NOMO-1 treated with DMSO at 0.1 percent for 48 hours (cell line): ENCODE measurements around the gene TGM4.

Experiments
- DNase-seq: peaks from one replicate; lab custom pipeline; 2025; ENCODE audit not compliant: unreplicated experiment; lab: John Stamatoyannopoulos, UW

The TGM4 gene

DNA sequence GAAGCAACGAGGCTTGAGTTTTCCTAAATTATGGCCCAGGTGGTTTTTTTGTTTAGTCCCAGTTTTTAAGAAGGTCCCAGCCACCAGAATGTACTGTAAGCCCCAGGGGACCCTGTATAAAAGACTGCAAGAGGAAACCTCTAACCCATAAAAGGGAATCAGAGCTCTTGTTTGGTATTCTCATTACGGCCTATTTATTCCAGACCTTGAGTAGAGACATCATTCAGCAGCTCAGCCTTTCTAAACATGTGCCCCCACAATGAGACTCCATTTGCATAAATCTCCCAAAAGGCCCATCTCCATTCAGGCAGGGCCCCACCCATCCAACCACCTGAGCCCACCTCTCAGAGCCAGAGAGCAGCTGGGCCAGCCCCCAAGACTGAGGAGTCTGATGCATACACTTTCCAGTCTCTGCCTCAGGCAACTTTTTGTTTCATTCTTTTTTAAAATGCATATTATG, 75.9 kb downstream of the TGM4 start:
- no peak for DNase-seq

DNA sequence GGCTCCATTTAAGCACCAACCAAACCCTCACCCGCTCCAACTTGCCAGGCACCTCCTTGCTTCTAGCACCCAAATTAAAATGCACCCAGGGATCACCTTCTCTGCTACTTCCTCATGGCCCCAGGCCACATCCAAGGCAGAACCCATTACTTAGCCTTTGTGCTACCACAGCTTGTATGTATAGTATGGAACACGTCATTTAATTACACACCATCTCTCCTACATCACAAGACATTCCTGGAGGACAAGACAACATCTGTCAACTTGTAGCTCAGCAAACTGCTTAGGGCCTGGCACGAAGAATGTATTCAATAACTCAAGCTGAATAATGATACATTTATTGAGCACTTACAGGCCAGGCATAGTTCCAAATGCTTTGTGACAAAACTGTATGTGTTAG, 78.3 kb downstream of the TGM4 start:
- no peak for DNase-seq

DNA sequence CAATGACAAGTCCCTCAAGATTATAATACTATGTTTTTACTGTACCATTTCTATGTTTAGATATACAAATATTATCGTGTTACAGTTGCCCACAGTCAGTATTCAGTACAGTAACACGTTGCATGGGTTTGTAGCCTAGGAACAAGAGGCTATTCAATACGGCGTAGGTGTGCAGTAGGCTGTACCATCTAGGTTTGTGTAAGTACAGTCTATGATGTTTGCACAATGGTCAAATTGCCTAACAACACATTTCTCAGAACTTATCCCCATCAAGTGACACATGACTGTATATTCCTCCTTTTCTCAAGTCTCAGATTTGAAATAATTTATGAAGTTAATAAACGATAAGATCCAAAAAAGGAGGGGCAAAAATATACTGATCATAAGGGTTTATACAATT, 79.9 kb downstream of the TGM4 start:
- peak; percentile 53 for DNase-seq

DNA sequence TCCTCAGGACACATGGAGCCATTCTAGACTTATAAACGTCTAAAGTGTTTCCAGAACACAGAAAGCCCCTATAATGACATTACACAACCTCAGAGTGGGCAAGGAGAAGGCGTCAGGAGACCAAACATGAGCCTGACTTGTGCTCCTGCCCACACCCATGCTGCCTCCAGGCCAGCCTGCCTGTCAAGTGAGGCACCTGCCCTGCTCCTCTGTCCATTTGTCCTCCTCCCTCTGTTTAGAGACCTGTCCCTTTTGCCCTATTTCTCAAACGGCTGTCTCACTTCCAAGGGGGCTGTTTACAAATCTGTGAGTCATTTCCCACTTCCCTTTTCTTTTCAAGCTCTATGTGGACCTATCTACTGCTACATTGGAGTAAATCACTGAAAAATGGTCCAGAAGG, 80.6 kb downstream of the TGM4 start:
- DNase-seq, result peak; percentile 88

DNA sequence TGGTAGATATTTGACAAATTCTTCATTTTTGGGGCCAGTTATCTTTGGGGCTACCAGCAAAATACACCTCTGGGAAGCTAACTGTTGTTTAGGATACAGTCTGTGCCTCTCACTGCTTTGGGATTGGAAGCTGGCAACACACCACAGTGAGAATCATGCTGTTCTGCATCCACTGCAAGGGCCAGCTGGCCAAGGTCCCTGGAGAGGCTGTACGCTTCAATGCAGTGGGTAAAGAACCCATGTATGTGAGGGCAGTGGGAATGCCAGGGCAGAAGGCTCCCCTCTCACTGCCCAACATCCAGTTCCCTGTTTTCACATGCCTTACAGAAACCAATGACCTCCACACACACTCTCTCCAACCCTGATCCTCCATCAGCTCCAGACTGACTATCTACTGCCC, 81.5 kb downstream of the TGM4 start:
- DNase-seq, result no peak

DNA sequence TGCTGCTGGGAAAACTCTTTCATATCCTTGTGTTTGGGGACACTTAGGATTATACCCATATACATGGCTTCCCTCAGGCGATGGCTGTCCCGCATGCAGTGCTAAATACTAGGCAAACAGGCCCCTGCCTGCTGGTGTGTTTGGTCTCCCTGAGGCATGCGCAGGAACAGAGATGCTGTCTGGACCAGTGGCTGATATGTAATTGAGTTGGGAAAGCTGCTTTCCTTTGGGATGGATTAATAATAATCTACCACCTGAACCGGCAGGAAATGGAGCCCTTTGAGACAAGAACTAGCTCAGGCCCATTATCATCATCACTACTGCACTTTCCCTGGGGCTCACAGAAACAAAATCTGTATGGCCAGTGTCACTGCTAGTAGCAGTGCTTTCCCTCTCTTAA, 83.6 kb downstream of the TGM4 start:
- DNase-seq, result no peak

DNA sequence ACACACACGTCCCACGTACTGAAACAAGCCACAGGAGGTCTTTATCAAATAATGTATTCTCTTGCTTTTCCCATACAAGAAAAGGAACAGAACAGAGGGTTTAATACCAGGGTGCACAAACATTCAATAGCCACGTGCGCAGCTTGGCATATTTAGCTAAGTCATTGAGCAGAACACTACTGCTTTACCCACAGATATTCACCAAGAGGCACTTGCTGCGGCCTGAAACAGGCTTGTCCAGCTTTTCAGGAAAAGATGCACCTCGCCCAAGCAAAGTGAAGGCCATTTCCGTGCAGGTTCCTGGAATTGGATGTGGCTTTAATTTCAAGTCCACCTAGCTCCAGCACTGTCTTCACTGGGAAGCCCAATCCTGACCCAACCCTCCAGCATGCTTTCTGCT, 84.0 kb downstream of the TGM4 start:
- DNase-seq, result no peak

DNA sequence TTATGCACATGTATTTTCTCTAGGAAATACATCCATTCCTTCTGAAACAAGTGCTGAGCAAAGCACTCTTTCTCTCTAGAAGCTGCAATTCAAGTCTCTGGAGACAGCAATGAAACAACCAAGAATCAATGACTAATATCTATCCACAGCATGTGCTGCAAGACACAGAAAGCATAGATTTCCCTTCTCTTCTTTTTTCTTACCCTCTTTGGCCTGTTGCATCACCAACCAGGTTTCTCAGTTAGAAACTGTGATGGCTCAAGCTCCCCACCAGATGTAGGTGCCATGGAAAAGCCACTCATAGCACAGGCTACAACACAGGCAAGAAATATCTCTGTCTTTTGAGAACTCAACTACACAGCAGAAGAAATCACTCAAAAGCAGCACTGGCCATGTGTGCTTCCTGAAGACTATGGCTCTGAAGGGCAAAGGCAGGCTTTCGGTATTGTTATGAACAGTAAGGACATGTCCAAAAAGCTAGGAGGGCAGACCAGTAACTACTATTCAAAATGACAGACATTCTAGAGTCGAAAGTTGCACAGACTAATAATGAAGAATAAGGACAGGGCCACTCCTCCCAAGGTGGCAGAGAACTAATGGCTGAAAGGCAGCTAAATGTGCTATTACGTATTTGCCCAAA, 86.1 kb downstream of the TGM4 start:
- peak; percentile 65 for DNase-seq

DNA sequence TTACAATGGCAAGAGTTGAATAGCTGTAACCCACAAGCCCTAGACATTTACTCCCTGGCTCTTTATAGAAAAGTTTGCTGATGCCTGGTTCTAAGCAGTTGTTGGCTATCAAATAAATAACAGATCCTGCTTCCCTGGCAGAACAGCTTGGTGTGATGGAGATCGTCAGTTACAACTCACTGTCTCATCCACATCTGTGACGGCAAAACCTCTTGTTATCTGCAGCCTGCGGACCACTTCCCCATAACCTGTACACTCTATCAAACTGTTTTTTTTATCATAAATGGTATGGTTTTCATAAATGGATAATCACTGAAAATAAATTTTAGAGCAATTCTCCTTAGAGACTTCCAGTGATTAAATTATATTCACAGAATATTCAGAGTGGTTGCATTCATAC, 87.5 kb downstream of the TGM4 start:
- no peak for DNase-seq

DNA sequence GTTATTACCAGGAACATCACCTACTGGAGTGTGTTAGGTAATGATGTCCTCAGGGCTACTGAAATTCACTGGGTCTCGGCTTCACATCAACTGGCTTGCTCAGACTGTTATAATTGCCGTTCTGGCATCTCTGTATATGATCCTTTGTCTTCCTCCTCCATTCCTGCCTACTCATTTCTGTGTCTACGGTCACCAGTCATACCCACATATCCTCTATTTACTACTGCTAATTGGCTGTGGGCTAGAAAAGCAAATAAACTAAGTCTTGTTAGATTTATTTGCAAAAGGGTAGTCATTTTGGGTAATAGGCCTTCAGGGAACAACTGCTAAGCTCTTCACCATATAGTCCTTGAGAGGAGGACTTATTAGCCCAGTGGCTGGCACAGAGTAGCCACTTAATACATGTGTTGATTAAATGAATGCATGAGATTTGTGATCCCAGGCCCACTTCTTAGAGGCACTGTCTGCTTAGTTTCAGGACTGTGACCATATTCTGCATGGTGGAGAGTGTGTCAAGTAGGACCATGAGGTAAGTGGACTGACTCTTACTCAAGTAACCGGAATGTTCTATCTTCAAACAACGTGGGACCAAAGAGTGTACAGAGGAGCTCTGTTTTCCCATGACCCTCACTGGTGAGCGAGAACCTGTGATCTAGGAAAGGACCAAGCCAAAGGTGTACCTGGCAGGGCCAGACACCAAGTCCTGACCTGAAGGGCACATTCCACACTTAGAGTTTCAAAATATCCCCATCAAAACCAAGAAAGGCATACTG, 88.4 kb downstream of the TGM4 start:
- DNase-seq, result no peak

DNA sequence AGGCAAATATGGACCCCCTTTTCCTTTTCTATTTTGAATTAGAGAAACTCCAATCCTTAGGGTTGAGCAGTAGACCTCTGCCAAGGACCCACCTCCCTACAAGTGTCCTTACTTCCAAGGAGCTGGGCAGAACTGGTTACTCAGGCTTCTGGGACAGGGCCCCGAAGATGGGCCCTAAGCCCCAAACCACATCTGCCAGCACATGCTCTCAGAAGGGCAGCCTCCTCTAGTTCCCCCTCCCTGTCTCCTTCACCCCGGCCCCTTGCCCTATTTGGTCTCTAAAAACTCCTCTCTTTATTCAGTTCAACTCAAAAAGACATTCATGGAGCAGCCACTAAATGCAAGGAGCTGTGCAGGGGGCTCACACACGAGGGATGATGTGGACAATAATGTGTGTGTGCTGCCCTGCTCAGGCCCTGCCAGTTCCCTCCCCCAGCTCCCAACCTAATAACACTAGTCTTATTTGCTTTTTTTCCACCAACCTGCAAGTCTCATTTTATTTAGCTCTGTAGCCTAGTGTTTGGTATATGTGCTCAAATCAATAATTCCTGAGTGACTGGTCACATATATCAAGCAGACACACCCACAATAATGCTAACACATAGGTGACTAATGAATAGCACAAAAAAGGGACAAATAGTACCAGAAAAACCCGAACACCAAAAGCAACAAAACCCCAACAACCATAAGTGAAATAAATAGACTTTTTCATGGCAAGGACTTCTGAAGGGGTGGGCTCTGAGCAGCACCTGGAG, 89.3 kb downstream of the TGM4 start:
- no peak for DNase-seq
